ENCODE results near the gene NGB.

The NGB gene

GRCh38 chr14:77299771-77300170, 28.8 kb upstream of the NGB start:
- DNase-seq (ENCODE audit: extremely low read depth, low read depth) = no peak
- H3K4me3 ChIP-seq (replicated peaks; ENCODE audit: low read depth, low read length) = no peak overlapping the region
- no peak for TF ChIP-seq CTCF (IDR thresholded peaks at IDR 0.05; ENCODE audit: low read depth, low read length, missing control alignments)

- DNase-seq (ENCODE audit: extremely low read depth, low read depth) = no peak
- TF ChIP-seq CTCF (IDR thresholded peaks at IDR 0.05; ENCODE audit: low read depth, low read length, missing control alignments) = no peak
- no peak overlapping the region for H3K4me3 ChIP-seq (replicated peaks; ENCODE audit: low read depth, low read length)
Observed at GRCh38 chr14:77296906-77297305, 25.9 kb upstream of the NGB start.

- H3K4me3 ChIP-seq (replicated peaks; ENCODE audit: low read depth, low read length) = no peak overlapping the region
- no peak for DNase-seq (ENCODE audit: extremely low read depth, low read depth)
- no peak for TF ChIP-seq CTCF (IDR thresholded peaks at IDR 0.05; ENCODE audit: low read depth, low read length, missing control alignments)
Observed at GRCh38 chr14:77296155-77296554, 25.1 kb upstream of the NGB start.

GRCh38 chr14:77290705-77291104, 19.7 kb upstream of the NGB start:
- DNase-seq (ENCODE audit: extremely low read depth, low read depth) = no peak
- no peak overlapping the region for H3K4me3 ChIP-seq (replicated peaks; ENCODE audit: low read depth, low read length)
- peak; percentile 5 for TF ChIP-seq CTCF (IDR thresholded peaks at IDR 0.05; ENCODE audit: low read depth, low read length, missing control alignments)

- no peak for DNase-seq (ENCODE audit: extremely low read depth, low read depth)
- no peak for TF ChIP-seq CTCF (IDR thresholded peaks at IDR 0.05; ENCODE audit: low read depth, low read length, missing control alignments)
Observed at GRCh38 chr14:77286576-77286975, 15.6 kb upstream of the NGB start.

GRCh38 chr14:77284466-77284865, 13.5 kb upstream of the NGB start:
- no peak overlapping the region for H3K4me3 ChIP-seq (replicated peaks; ENCODE audit: low read depth, low read length)
- no peak for DNase-seq (ENCODE audit: extremely low read depth, low read depth)
- no peak for TF ChIP-seq CTCF (IDR thresholded peaks at IDR 0.05; ENCODE audit: low read depth, low read length, missing control alignments)

More at GRCh38 chr14:77286576-77286975, 15.6 kb upstream of the NGB start:
- no peak overlapping the region for H3K4me3 ChIP-seq (replicated peaks; ENCODE audit: low read depth, low read length)

- TF ChIP-seq CTCF (IDR thresholded peaks at IDR 0.05; ENCODE audit: low read depth, low read length, missing control alignments) = no peak
- DNase-seq (ENCODE audit: extremely low read depth, low read depth) = no peak
- no peak overlapping the region for H3K4me3 ChIP-seq (replicated peaks; ENCODE audit: low read depth, low read length)
Observed at GRCh38 chr14:77284066-77284465, 13.1 kb upstream of the NGB start.

Data from HFF-Myc (cell line).